Left lung (tissue), 10 donors: ENCODE data around the gene SIN3A. TPM values are rescaled to one million over a fixed set of nuclear protein-coding genes. Genes with fewer than 3 reads are reported as not detected.
"Not testable (repeated sequence)": the region's sequence is repeated elsewhere in the genome, so short reads cannot be mapped to it uniquely, and the experiment has no call there.

ENCODE experiments used
- ATAC-seq: fragments of 200-7000 bp; cut with Tn5 transposase; one replicate; pipeline ENCODE4 v1.9.1; 2020; ENCODE audit warnings: moderate library complexity
- DNase-seq, 4 donors: peaks; one replicate each; pipeline ENCODE4 v3.0.0-alpha.2; 2013 to 2020
- H3K27ac ChIP-seq, 2 donors: fragments of 200-600 bp; sonication (generic) in 1 of 2; one replicate each; pipeline versions ENCODE4 v1.5.0 to v1.8.0; 2020 to 2021
- H3K27me3 ChIP-seq, 2 donors: fragments of 200-600 bp; sonication (generic) in 1 of 2; one replicate each; pipeline versions ENCODE4 v1.5.0 to v1.8.0; 2020 to 2021
- H3K36me3 ChIP-seq, 2 donors: fragments of 200-600 bp; sonication (generic) in 1 of 2; one replicate each; pipeline versions ENCODE4 v1.5.0 to v1.8.0; 2020 to 2021
- H3K4me1 ChIP-seq, 2 donors: fragments of 200-600 bp; one replicate each; pipeline ENCODE4 v1.8.0; 2021
- H3K4me3 ChIP-seq, 2 donors: fragments of 200-600 bp; sonication (generic) in 1 of 2; one replicate each; pipeline versions ENCODE4 v1.5.0 to v1.8.0; 2020 to 2021; ENCODE audit warnings: mild to moderate bottlenecking in 1 of 2
- H3K9me3 ChIP-seq, 2 donors: fragments of 200-600 bp; sonication (generic) in 1 of 2; one replicate each; pipeline versions ENCODE4 v1.5.0 to v1.8.0; 2020 to 2021
- CTCF ChIP-seq, 2 donors: fragments of 200-600 bp; sonication (generic) in 1 of 2; IDR thresholded peaks; one replicate each; pipeline versions ENCODE4 v1.5.0 to v1.8.0; 2021; ENCODE audit warnings: antibody characterized with exemption in 2 of 2
- intact Hi-C, 2 donors: fragments of 100-400 bp; cut with DNase I; formaldehyde crosslinking; loops; one replicate each; pipeline versions ENCODE4 v1.11.2 to v1.14.2; 2022
- polyA plus RNA-seq, 6 donors: library from polyadenylated mRNA; unstranded; fragments of 120-200 nt; gene quantifications; one replicate each; pipeline ENCODE4 v1.2.1, GENCODE V29; 2013; ENCODE audit not compliant: insufficient read length in 6 of 6
- total RNA-seq, 2 donors: library from RNA; stranded (reverse); fragmentation: NEBNext Ultra II Directional; extraction: Animal tissue kit (Norgen Biotek cat#: 25700); gene quantifications; one replicate each; pipeline ENCODE4 v1.2.1, GENCODE V29; 2021
- donor health status: DM: no; HTN: yes; CAD: no.
- donor health status: DM: no; HTN: no; CAD: no.

The SIN3A gene
- total and polyA plus RNA-seq, 8 donors: 49.4 to 67.5 (median 62.1) TPM

GRCh38 chr15:75347222-75348033 lies 104.1 kb downstream of the SIN3A start:
- Histone ChIP-seq H3K27ac (peak overlapping the region; percentile 56 to 71), H3K4me1 (peaks cover 11 to 59% of the 10 kb centered on the region in 2 donors), H3K4me3 (peak overlapping the region; percentile 74 to 97), H3K36me3 (no peaks in the 10 kb centered on the region), H3K27me3 (peaks cover 0 to 37% of the 10 kb centered on the region in 2 donors), H3K9me3 (no peaks in the 10 kb centered on the region)
- no peak for TF ChIP-seq CTCF (IDR thresholded peaks at IDR 0.05)
- DNase-seq (peak; percentile 34 to 89 (median 58)), ATAC-seq (peak; percentile 88)
- intact Hi-C loops: no loop called here

- H3K27me3 ChIP-seq: peaks cover 0 to 37% of the 10 kb centered on the region in 2 donors
- H3K9me3 ChIP-seq: no peaks in the 10 kb centered on the region
- peak within 1 kb of the TSS; percentile 56 to 71 for H3K27ac ChIP-seq
- peak within 1 kb of the TSS; percentile 74 to 97 for H3K4me3 ChIP-seq
- ATAC-seq: peak; percentile 24
- no peak for TF ChIP-seq CTCF (IDR thresholded peaks at IDR 0.05)
- no peaks in the 10 kb centered on the region for H3K36me3 ChIP-seq
- intact Hi-C loops: no loop called here
- H3K4me1 ChIP-seq: peaks cover 11 to 59% of the 10 kb centered on the region in 2 donors
- peak in 2 of 4 donors; percentile 8 to 22 for DNase-seq
These were observed 104.7 kb downstream of the SIN3A start, which contains the start of gene NEIL1 for GRCh38 chr15:75346796-75347221. TSS of gene NEIL1 (plus strand) at chr15:75347039. CDS start at chr15:75348906, 1,867 bp downstream.

- peaks cover 0 to 28% of the 10 kb centered on the region in 2 donors for H3K36me3 ChIP-seq
- intact Hi-C loops, H3K4me3 ChIP-seq, H3K9me3 ChIP-seq, ATAC-seq, H3K27ac ChIP-seq: not testable (repeated sequence)
- peaks cover 0 to 34% of the 10 kb centered on the region in 2 donors for H3K27me3 ChIP-seq
- peaks cover 9 to 41% of the 10 kb centered on the region in 2 donors for H3K4me1 ChIP-seq
- DNase-seq: peak in 1 of 4 donors; percentile 13
These were observed 107.5 kb downstream of the SIN3A start for GRCh38 chr15:75343953-75344352.

GRCh38 chr15:75342221-75342620 lies 109.3 kb downstream of the SIN3A start:
- peaks cover 0 to 34% of the 10 kb centered on the region in 2 donors for H3K36me3 ChIP-seq
- H3K27me3 ChIP-seq: peaks cover 0 to 16% of the 10 kb centered on the region in 2 donors
- no peak for DNase-seq
- no peak for TF ChIP-seq CTCF (IDR thresholded peaks at IDR 0.05)
- H3K4me1 ChIP-seq: peaks cover 0 to 24% of the 10 kb centered on the region in 2 donors
- intact Hi-C loops: no loop called here
- H3K4me3 ChIP-seq: no peak overlapping the region
- no peak for ATAC-seq
- H3K27ac ChIP-seq: no peak overlapping the region
- no peaks in the 10 kb centered on the region for H3K9me3 ChIP-seq

GRCh38 chr15:75339531-75340240 lies 111.8 kb downstream of the SIN3A start:
- intact Hi-C loops: no loop called here

More at GRCh38 chr15:75339531-75340240, 111.8 kb downstream of the SIN3A start:
- ATAC-seq: no peak
- H3K9me3 ChIP-seq: no peaks in the 10 kb centered on the region
- no peak for TF ChIP-seq CTCF (IDR thresholded peaks at IDR 0.05)
- peaks cover 0 to 28% of the 10 kb centered on the region in 2 donors for H3K4me1 ChIP-seq
- H3K27ac ChIP-seq: no peak overlapping the region
- H3K4me3 ChIP-seq: no peak overlapping the region
- peaks cover 0 to 34% of the 10 kb centered on the region in 2 donors for H3K36me3 ChIP-seq
- DNase-seq: no peak
- H3K27me3 ChIP-seq: no peaks in the 10 kb centered on the region
